Measurements from ENCODE around the gene CCN5. TPM values are rescaled to one million over a fixed set of nuclear protein-coding genes. Genes with fewer than 3 reads are reported as not detected.

The CCN5 gene
- 0.28 and 0.63 TPM in 2 replicates for total RNA-seq

GRCh38 chr20:44714701-44715498, at the start of gene CCN5:
CCN5 (plus strand) TSS chr20:44715369; CDS start chr20:44715391, 22 bp downstream.

DNA sequence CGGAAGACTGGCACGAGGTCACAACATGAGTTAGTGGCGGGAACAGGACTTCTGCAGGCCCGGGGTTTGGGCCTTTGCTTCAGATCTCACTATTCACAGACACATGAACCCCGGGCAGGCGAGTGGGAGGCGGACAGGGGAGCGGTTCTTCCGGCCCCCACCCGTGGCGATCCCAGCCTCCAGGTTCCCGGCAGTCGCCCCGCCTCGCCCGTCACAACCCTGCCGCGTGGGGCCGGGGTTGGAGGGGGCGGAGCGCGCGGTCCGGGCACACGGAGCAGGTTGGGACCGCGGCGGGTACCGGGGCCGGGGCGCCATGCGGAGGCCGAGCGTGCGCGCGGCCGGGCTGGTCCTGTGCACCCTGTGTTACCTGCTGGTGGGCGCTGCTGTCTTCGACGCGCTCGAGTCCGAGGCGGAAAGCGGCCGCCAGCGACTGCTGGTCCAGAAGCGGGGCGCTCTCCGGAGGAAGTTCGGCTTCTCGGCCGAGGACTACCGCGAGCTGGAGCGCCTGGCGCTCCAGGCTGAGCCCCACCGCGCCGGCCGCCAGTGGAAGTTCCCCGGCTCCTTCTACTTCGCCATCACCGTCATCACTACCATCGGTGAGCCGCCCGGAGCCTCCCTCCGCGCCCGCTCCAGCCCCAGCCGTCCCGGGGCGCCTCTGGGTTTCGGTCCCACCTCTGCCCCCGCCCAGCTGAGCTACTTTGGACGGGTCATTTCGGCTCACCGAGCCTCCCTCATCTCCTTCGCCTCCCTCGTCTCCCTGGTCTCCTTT, 30.6 kb downstream of the CCN5 start, which contains the start of gene KCNK15:
KCNK15 (plus strand) TSS at position 268 of the 769 bp plus-strand sequence; CDS start at position 314, 46 bp downstream.

Other genes starting within 250 kb of the CCN5 start
- 12.4 and 22.6 TPM in 2 replicates for gene TTPAL, start 239.5 kb upstream of the CCN5 start, total RNA-seq
- gene SERINC3, start 193.3 kb upstream of the CCN5 start, total RNA-seq, result 35.7 and 71.7 TPM in 2 replicates
- 17.8 and 21.0 TPM in 2 replicates for gene PKIG, start 132.8 kb upstream of the CCN5 start, total RNA-seq
- gene ADA, start 63.7 kb upstream of the CCN5 start, total RNA-seq, result 22.1 and 29.6 TPM in 2 replicates
- gene KCNK15, start 30.5 kb downstream of the CCN5 start, total RNA-seq, result not detected in 2 replicates
- not detected in 2 replicates for gene RIMS4, start 95.2 kb downstream of the CCN5 start, total RNA-seq
- gene YWHAB, start 170.3 kb downstream of the CCN5 start, total RNA-seq, result 124 and 134 TPM in 2 replicates
- 2.1 and 5.9 TPM in 2 replicates for gene PABPC1L, start 194.7 kb downstream of the CCN5 start, total RNA-seq
- gene TOMM34, start 245.0 kb downstream of the CCN5 start, total RNA-seq, result 37.5 and 54.0 TPM in 2 replicates

Measured in airway epithelial cell (primary cell).